Glutamatergic neuron (in vitro differentiated cells): ENCODE measurements around the gene RSPRY1. TPM values are rescaled to one million over a fixed set of nuclear protein-coding genes. Genes with fewer than 3 reads are reported as not detected.

Experiments
- DNase-seq: peaks from one replicate; pipeline ENCODE4 v3.0.0; 2022
- H3K27ac Mint-ChIP-seq: one replicate; pipeline ENCODE4 v1.8.0; 2020; ENCODE audit warnings: mild to moderate bottlenecking, mixed read lengths, inconsistent platforms; ENCODE audit not compliant: unreplicated experiment
- H3K27me3 Mint-ChIP-seq: one replicate; pipeline ENCODE4 v1.8.0; 2020; ENCODE audit warnings: mild to moderate bottlenecking, moderate library complexity, mixed read lengths, inconsistent platforms; ENCODE audit not compliant: unreplicated experiment
- H3K36me3 Mint-ChIP-seq: one replicate; pipeline ENCODE4 v1.8.0; 2020; ENCODE audit warnings: mild to moderate bottlenecking, mixed read lengths, inconsistent platforms; ENCODE audit not compliant: unreplicated experiment
- H3K4me1 Mint-ChIP-seq: one replicate; pipeline ENCODE4 v1.8.0; 2020; ENCODE audit warnings: mild to moderate bottlenecking, low read depth, mixed read lengths, inconsistent platforms; ENCODE audit not compliant: unreplicated experiment
- H3K4me3 Mint-ChIP-seq: one replicate; pipeline ENCODE4 v1.8.0; 2020; ENCODE audit warnings: mild to moderate bottlenecking, mixed read lengths, inconsistent platforms; ENCODE audit not compliant: unreplicated experiment
- H3K9me3 Mint-ChIP-seq: one replicate; pipeline ENCODE4 v1.8.0; 2020; ENCODE audit warnings: mild to moderate bottlenecking, moderate library complexity, mixed read lengths, inconsistent platforms; ENCODE audit not compliant: unreplicated experiment
- total RNA-seq: library from RNA; stranded (reverse); fragmentation: NEBNext Ultra II Directional; extraction: Animal tissue kit (Norgen Biotek cat#: 25700); gene quantifications from one replicate; pipeline ENCODE4 v1.2.1, GENCODE V29; 2021; ENCODE audit not compliant: unreplicated experiment
- TF ChIP-seq, protein P1 (sequence below): fragments of 200-600 bp; sonication (generic); IDR thresholded peaks from one replicate; pipeline ENCODE4 v1.5.0; 2021; ENCODE audit not compliant: partially characterized antibody, unreplicated experiment

Gene RSPRY1
- total RNA-seq, 1 donor from 2014 or later = 70.0 TPM

DNA sequence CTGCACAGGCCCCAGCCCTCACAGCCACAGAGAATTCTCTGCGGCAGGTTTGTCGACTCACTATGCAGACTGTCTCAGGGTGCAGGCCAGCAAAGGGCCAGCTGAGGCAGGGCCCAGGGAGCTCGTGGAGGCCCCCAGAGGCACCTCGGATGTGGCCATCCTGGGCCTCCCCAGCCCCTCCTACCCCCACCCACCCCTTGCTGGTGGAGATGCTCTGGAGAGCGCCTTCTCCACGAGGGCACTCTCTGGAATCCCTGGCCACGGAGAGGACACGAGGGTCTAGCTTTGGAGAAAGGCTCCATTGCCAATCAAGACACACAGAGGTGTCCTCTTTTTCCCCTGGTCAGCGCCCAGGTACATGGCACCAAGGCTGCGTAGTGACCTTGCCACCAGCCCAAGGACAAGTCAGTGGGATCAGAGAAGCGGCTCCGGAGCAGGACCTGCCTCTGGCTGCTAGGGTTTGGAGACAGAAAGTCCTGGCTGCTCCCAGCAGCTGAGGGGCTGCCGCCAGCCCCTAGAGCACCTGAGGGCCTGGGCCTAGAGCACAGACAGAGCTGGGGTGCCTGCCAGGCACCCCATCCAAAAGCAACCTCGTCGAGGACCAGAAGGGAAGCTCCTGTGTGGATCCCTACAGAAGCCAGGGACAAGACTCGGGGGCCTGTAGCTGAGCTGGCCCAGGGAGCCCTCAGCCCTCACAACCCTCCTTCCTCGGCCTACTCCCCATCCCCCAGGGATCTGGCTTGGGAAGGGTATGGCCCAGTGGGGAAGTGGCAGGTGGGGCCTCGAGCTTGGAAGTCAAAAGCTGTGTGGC lies 77.6 kb downstream of the RSPRY1 start:
- DNase-seq = no peak
- no peaks in the 10 kb centered on the region for H3K4me1 Mint-ChIP-seq
- no peak overlapping the region for H3K4me3 Mint-ChIP-seq
- peaks cover 6% of the 10 kb centered on the region for H3K27me3 Mint-ChIP-seq
- TF ChIP-seq, protein P1, sequence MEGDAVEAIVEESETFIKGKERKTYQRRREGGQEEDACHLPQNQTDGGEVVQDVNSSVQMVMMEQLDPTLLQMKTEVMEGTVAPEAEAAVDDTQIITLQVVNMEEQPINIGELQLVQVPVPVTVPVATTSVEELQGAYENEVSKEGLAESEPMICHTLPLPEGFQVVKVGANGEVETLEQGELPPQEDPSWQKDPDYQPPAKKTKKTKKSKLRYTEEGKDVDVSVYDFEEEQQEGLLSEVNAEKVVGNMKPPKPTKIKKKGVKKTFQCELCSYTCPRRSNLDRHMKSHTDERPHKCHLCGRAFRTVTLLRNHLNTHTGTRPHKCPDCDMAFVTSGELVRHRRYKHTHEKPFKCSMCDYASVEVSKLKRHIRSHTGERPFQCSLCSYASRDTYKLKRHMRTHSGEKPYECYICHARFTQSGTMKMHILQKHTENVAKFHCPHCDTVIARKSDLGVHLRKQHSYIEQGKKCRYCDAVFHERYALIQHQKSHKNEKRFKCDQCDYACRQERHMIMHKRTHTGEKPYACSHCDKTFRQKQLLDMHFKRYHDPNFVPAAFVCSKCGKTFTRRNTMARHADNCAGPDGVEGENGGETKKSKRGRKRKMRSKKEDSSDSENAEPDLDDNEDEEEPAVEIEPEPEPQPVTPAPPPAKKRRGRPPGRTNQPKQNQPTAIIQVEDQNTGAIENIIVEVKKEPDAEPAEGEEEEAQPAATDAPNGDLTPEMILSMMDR = no peak
- peaks cover 6% of the 10 kb centered on the region for H3K9me3 Mint-ChIP-seq
- H3K27ac Mint-ChIP-seq = no peak overlapping the region
- H3K36me3 Mint-ChIP-seq = no peaks in the 10 kb centered on the region

DNA sequence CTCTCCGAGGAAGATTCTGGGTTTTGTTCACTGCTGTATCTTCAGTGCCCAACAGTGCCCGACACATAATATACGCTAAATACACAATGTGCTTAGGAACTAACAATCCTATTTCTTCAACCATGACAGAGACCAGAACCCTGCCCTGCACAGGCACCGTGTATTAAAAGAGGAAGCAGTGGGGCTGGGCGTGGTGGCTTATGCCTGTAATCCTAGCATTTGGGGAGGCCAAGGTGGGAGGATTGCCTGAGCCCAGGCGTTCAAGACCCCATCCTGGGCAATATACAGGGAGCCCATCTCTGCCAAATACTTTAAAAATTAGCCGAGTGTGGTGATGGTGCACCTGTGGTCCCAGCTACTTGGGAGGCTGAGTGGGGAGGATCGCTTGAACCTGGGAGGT lies 78.3 kb downstream of the RSPRY1 start:
- Mint-ChIP-seq H3K27me3 (peaks cover 6% of the 10 kb centered on the region), H3K36me3 (no peaks in the 10 kb centered on the region), H3K4me1 (peaks cover 3% of the 10 kb centered on the region), H3K9me3 (peaks cover 7% of the 10 kb centered on the region), H3K4me3 (no peak overlapping the region), H3K27ac (no peak overlapping the region)
- DNase-seq = no peak
- TF ChIP-seq, protein P1 = no peak

DNA sequence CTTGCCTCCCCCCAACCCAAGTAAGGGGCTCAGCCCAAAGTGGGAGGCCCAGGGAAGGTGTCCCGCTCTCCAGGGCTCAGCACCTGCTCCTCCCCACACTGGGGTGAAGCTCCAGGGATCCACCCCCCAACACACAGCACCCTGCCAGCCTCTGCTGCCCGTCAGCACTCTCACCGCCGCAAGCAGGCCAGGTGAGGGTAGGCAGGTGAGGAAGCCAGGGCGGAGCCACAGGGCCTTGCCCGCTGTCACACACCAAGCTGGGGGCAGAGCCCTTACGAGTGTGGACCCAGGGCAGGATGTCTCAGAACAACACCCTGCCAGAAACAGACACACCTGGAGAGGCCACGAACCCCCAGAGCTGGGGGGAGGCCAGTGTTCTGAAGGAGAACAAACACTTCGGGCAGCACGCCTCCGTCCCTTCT lies 78.8 kb downstream of the RSPRY1 start:
- H3K27ac Mint-ChIP-seq = no peak overlapping the region
- H3K4me1 Mint-ChIP-seq = peaks cover 3% of the 10 kb centered on the region
- no peak overlapping the region for H3K4me3 Mint-ChIP-seq
- no peak for DNase-seq
- TF ChIP-seq, protein P1 = no peak
- no peaks in the 10 kb centered on the region for H3K36me3 Mint-ChIP-seq
- peaks cover 7% of the 10 kb centered on the region for H3K9me3 Mint-ChIP-seq
- H3K27me3 Mint-ChIP-seq = peaks cover 3% of the 10 kb centered on the region

DNA sequence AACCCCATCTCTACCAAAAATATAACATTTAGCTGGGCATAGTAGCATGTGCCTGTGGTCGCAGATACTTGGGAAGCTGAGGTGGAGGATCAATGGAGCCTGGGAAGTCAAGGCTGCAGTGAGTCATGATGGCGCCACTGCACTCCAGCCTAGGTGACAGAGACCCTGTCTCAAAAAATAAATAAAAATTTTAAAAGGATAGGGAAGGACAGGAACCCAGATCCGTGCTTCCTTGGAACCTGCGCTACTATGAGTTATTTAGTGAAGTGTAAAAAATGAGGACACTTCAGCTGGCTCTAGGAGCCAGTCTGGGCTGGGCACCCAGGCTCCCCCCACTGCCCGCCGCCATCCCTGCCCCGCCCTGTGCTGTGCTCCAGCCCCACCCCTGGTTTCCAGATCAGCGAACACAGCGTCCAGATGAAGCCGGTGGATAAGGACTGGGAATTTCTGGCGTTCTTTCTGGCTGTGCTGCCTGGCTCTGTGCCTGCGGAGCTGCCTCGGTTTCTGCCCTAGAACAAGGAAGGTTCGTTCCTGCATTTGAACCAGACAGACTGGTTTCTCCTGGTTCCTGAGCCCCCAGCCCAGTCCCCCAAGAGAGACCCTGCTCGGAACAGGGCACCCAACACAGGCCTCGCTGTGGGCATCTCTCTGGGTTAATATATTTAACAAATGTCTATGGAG lies 79.9 kb downstream of the RSPRY1 start:
- no peak for DNase-seq
- H3K27me3 Mint-ChIP-seq = peaks cover 3% of the 10 kb centered on the region
- no peak overlapping the region for H3K27ac Mint-ChIP-seq
- H3K4me1 Mint-ChIP-seq = peaks cover 3% of the 10 kb centered on the region
- no peak overlapping the region for H3K4me3 Mint-ChIP-seq
- H3K36me3 Mint-ChIP-seq = no peaks in the 10 kb centered on the region
- TF ChIP-seq, protein P1 = no peak
- peaks cover 6% of the 10 kb centered on the region for H3K9me3 Mint-ChIP-seq
